ENCODE results near the gene ADARB2. TPM values are rescaled to one million over a fixed set of nuclear protein-coding genes. Genes with fewer than 3 reads are reported as not detected.
A peak's percentile ranks its signal among the peaks of the same experiment; 100 is the strongest.

ADARB2 gene
- polyA plus RNA-seq, 1 of the 3 experiments (the other 2 are of a cell fraction): not detected

DNA sequence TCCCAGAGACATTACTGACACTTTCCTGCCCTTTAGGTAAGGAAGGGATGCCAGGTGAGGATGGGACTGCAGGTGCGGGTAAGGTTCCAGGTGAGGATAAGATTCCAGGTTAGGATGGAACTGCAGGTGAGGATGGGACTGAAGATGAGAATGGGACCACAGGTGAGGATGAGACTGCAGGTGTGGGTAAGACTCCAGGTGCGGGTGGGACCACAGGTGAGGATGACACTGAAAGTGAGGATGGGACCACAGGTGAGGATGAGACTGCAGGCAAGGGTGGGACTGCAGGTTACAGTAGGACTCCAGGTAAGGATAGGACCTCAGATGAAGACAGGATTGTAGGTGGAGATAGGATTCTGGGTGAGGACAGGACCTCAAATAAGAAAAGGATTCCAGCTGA, 358.9 kb downstream of the ADARB2 start:
- H2AFZ ChIP-seq (ENCODE audit: low read depth): no peak overlapping the region
- no peak overlapping the region for H3K4me2 ChIP-seq
- WGBS (ENCODE audit: low lambda C conversion rate): 42% methylated on average over 2 of the region's 2 CpGs
- TF ChIP-seq RFX5 (IDR thresholded peaks at IDR 0.05; ENCODE audit: low read length) (no peak), MXI1 (IDR thresholded peaks at IDR 0.05; ENCODE audit: low read depth, low read length) (no peak), FOXM1 (IDR thresholded peaks at IDR 0.05; ENCODE audit: low read depth) (no peak), FOSL2 (IDR thresholded peaks at IDR 0.05; ENCODE audit: borderline replicate concordance, low read depth) (no peak), SMC3 (IDR thresholded peaks at IDR 0.05; ENCODE audit: low read depth, low read length) (no peak), RAD21 (IDR thresholded peaks at IDR 0.05; ENCODE audit: low read length) (no peak), TEAD4 (IDR thresholded peaks at IDR 0.05; ENCODE audit: borderline replicate concordance, insufficient read depth) (no peak), FOXJ3 (CRISPR knock-in tag; IDR thresholded peaks at IDR 0.05) (no peak), PBX3 (IDR thresholded peaks at IDR 0.05) (no peak), SIN3A (IDR thresholded peaks at IDR 0.05; ENCODE audit: borderline replicate concordance, low read depth, low read length) (no peak), REST (IDR thresholded peaks at IDR 0.05; ENCODE audit: low read depth, low read length) (no peak), MAX (IDR thresholded peaks at IDR 0.05; ENCODE audit: low read depth) (no peak), EP300 (IDR thresholded peaks at IDR 0.05; ENCODE audit: borderline replicate concordance in 1 of 2, low read depth in 1 of 2, low read length in 1 of 2) (no peak)
- TF ChIP-seq, protein P1, sequence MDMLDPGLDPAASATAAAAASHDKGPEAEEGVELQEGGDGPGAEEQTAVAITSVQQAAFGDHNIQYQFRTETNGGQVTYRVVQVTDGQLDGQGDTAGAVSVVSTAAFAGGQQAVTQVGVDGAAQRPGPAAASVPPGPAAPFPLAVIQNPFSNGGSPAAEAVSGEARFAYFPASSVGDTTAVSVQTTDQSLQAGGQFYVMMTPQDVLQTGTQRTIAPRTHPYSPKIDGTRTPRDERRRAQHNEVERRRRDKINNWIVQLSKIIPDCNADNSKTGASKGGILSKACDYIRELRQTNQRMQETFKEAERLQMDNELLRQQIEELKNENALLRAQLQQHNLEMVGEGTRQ (IDR thresholded peaks at IDR 0.05; ENCODE audit: borderline replicate concordance, low read depth, low read length): no peak
- H3K4me1 ChIP-seq (ENCODE audit: control insufficient read depth in 1 of 2, insufficient read depth in 2 of 2, low read depth in 1 of 2, low read length in 1 of 2): peaks cover 0 to 8% of the 10 kb centered on the region in 2 experiments; a peak in 1 of 4 replicates
- H3F3A ChIP-seq (replicated peaks; ENCODE audit: insufficient read depth): no peaks in the 10 kb centered on the region
- ChIA-PET CTCF (interaction anchor here (1.0 to 1.7 kb wide), 2 partner anchors 17 to 42 kb away, joined by 3 read pairs; no protein-coding TSS in a partner anchor), POLR2A (no interaction called here)
- H3K9me2 ChIP-seq: no peaks in the 10 kb centered on the region
- H3K27me3 ChIP-seq (ENCODE audit: insufficient read depth): no peaks in the 10 kb centered on the region
- H3K9ac ChIP-seq: no peak overlapping the region
- H3K36me3 ChIP-seq (replicated peaks in 1 of 2; ENCODE audit: control insufficient read depth in 1 of 2, insufficient read depth in 2 of 2, low read length in 1 of 2): no peaks in the 10 kb centered on the region
- DNase-seq: peak; percentile 8
- no peak overlapping the region for H3K27ac ChIP-seq (ENCODE audit: low read depth in 2 of 2, low read length in 1 of 2)
- H4K20me1 ChIP-seq (ENCODE audit: insufficient read depth): no peaks in the 10 kb centered on the region
- no peak overlapping the region for H3K4me3 ChIP-seq (ENCODE audit: low read depth in 2 of 2, low read length in 1 of 2)
- H3K9me3 ChIP-seq: no peaks in the 10 kb centered on the region
- H3K79me2 ChIP-seq (ENCODE audit: insufficient read depth): no peaks in the 10 kb centered on the region
